HG03039 (cell line): ENCODE data around the gene MLXIPL.
"Not testable (repeated sequence)": the region's sequence is repeated elsewhere in the genome, so short reads cannot be mapped to it uniquely, and the experiment has no call there.

Source experiments
- ATAC-seq: cut with Tn5 transposase; IDR thresholded peaks from one replicate; pipeline ENCODE4 v1.9.1; 2021; ENCODE audit warnings: mild to moderate bottlenecking, moderate library complexity; ENCODE audit not compliant: unreplicated experiment

Gene MLXIPL

DNA sequence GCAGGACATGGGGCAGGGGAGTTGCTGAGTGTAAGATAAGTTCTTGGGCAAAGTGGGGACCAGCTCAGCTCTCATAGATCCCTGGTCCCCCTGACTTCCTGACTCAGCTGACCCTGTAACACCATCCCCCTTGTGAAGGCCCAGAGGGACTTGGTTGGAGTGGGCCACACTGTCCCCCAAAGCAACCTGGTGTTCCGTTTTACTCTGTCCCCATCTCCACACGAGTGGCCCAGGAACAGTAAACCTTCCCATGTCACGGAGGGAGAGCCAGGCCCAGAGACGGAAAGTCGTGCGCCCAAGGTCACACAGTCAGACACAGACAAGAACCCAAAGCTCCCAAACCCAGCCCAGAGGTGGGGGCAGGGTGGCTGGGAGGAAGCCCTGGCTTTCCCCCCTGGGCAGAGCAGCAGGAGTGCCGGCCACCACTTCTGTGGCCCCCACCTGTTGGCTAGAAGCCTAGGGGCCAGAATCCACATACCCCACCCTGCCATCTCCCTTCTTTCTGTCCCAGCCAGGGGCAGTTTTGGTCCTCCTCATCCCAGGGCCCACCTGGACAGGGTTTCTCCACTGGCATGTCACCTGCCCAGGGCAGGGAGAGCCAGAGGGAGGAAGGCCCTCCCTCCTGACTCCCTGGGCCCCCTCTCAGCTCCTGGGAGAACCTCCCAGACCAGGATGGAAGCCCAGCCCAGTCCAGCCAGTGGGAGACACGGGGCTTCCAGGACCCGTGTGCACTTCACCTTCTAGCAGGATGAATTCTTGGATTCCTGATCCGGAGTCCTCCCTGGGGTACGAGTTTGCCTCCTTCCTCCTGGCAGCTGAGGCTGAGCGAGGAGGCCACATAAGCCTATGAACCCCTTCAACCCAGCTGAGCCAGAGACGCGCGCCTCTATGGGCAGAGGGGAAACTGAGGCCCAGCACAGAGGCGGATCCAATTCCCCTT, 22.7 kb upstream of the MLXIPL start:
- no peak for ATAC-seq

DNA sequence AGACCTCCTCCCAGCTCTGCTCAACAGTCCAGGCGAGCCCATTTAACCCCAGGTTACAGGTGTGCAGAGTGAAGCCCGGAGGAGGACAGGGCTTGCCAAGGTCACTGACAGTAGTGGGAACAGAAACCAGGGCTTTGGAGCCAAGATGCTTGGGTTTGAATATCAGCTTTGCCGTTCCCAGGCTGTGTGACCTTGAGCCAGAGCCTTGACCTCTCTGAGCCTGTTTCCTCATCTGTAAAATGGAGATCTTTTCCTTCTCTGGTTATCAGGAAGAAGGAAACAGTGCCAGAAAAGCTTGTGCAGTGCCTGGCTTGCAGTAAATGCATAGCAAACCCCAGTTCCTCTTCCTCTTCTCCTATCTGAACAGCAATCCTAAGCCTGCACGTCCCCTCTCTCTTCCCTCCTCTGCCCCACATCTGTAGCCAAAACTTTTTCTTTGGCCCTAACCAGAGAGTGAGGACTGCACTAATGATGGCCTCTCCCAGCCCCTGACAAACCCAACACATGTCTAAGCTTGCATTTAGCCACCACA, 21.4 kb upstream of the MLXIPL start:
- ATAC-seq = no peak

DNA sequence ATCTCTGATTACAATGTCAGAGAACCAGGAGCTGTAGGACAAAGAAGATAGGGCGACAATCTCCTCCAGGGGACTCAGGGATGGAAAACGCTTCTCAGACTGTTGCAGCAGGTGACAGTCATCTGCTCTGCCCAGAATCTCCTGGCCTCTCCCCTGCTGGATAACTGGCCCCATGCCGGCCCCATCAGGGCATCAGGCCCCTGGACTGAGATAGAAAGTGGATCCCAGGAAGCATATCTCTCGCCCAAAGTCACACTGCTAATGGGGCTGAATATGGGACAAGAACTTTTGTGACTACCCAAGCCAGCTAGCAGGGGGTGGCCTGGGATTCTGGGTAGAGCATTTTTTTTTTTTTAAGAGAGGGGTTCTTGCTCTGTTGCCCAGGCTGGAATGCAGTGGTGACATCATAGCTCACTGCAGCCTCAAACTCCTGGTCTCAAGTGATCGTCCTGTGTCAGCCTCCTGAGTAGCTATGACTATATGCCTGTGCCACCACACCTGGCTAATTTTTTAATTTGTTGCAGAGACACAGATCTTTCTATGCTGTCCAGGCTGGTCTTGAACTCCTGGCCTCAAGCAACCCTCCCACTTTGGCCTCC, 20.5 kb upstream of the MLXIPL start:
- ATAC-seq = no peak

DNA sequence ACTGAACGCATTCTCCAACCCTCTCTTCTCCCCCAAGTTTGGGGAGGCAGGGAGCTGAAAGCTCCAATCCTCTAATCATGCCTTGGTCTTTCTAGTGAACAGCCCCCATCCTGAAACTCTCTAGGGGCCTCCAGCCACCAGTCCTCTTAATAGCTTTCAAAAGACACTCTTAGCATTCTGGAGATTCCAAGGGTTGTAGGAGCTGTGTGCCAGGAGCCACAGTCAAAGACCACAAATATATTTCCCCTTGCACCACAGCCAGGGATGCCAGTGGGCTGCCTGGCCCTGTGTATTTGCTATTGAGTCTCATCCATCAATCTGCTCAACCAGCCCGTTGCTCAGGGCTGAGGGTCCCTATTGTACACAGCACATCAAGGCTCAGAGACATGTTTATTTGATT, 18.5 kb upstream of the MLXIPL start:
- ATAC-seq = no peak

DNA sequence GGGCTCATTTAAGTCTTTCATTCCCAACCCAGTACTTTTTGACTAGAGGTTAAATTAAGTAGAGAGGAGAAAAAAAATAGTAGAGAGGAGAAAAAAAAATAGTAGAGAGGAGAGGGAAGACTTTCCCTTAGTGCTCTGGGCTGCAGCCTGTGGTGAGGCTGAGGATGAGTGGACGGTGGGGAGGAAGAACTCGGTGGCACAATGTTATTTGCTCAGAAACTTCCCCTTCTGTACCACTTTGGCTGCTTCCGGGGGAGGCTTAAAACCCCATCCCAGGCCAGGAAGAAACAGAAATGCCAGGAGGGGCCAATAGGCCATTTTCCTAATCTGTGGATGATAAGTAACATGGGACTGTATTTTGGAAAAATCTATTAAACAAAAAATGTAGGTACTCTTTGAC, 14.6 kb upstream of the MLXIPL start:
- ATAC-seq = no peak

DNA sequence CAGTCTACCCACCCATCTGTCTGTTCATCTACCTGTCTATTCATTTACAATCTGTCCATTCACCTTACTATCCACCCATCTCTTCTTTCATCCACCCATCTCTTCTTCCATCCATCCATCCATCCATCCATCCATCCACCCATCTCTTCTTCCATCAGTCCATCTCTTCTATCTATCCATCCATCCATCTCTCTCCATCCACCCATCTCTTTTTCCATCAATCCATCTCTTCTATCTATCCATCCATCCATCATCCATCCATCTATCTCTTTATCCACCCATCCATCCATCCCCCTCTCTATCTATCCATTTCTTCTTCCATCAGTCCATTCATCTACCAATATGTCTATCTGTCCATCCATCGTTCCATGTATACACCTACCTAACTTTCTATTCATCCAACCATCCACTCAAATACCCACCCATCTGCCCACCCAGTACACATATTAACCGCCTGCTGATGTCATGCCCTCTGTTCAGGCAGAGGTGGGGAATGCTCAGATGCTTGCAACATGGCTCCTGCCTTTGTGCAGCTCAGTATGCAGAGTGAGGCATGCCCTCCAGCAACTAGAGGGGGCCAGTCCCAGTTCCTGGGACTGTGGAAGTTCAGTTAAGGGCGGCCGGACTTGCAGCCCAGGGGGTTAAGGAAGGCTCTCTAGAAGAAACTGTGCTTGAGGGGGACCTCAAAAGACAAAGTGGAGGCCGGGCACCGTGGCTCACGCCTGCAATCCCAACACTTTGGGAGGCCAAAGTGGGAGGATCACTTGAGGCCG, 11.3 kb upstream of the MLXIPL start:
- no peak for ATAC-seq

DNA sequence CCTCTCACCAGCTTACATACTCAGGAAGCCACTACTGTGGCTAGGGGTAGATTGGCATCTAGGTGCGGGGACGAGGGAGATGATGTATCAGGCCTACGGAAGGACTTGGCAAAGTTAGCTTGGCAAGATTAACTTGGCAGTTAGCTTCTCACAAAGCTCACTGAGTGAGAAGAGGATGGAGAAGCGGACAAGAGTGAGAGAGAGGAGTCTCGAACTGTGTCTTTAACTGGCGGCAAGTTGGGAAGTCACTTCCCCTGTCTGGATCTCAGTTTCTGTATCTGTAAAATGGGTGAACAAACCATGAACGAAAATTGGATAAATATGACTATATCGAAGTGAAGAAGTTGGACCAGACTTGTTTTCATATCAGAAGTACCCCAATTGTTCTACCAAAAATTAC, 9.5 kb upstream of the MLXIPL start:
- ATAC-seq = no peak

DNA sequence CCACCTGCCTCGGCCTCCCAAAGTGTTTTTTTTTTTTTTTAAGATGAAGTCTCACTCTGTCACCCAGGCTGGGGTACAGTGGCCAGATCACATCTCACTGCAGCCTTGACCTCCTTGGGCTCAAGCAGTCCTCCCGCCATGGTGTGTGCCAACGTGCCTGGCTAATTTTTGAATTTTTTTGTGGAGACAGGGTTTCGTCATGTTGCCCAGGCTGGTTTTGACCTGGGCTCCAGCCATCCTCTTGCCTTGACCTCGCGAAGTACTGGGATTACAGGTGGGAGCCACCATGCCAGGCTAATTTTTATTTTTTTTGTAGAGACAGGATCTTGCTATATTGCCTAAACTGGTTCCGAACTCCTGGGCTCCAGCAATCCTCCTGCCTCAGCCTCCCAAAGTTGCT, 9.0 kb upstream of the MLXIPL start:
- ATAC-seq = no peak

DNA sequence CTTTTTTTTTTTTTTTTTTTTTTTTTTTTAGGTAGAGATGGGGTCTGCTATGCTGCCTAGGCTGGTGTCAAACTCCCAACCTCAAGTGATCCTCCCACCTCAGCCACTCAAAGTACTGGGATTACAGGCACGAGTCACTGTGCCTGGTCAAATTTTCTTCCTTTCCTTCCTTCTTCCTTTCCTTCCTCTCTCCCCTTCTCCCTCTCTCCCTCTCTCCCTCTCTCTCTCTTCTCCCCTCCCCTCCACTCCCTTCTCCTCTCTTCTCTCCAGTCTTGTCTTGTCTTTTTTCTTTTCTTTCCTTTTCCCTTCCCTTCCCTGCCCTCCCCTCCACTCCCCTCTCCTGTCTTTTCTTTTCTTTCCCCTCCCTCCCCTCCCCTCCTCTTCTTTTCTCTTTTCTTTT, 7.2 kb upstream of the MLXIPL start:
- ATAC-seq = no peak

DNA sequence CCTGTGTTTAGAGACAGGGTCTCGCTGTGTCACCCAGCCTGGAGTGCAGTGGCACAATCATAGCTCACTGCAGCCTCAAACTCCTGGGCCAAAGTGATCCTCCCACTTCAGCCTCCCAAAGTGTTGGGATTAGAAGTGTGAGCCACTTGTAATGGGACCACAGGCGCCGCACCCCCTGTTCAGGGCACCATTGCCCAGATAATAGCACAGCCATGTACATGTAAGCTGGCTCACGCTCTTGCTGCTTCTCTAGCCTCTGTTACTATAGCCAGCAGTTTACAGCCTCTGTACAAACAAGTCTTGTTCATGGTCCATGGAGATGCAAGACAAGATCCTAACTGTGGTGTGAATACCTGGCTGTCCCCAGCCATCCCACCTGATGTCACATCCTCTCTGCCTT, 4.2 kb upstream of the MLXIPL start:
- no peak for ATAC-seq

DNA sequence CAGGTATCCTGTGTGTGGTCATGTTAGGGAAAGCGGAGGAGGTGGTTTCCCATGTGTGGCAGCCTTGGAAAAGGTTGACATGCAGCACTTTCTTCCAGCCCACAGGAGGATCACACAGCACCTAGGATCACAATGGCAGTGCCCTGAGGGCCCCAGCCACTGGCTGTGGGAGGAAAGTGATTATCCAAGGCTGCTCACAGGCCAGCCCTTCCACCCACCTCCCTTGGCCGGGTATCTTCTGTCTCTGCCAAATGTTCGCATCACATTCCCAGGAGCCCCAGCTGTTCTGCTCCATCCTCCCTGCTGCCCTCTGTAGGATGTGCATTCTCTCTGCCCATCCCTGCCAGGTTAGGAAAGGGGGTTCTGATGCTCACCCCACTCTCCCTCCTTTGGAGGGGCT, 2.5 kb upstream of the MLXIPL start:
- no peak for ATAC-seq

DNA sequence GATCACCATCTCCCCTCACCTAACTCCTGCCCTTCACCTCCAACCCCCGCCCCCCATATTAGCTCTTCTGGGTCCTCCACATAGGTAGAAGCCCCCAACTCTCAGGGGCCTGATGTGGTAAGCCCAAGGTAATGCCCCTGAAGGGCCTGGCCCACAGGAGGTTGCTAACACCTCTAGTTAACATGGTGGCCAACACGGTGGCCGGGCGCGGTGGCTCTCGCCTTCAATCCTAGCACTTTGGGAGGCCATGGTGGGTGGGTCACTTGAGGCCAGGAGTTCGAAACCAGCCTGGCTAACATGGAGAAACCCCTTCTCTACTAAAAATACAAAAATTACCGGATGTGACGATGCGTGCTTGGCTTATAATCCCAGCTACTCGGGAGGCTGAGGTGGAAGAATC, 954 bp upstream of the MLXIPL start:
- no peak for ATAC-seq

DNA sequence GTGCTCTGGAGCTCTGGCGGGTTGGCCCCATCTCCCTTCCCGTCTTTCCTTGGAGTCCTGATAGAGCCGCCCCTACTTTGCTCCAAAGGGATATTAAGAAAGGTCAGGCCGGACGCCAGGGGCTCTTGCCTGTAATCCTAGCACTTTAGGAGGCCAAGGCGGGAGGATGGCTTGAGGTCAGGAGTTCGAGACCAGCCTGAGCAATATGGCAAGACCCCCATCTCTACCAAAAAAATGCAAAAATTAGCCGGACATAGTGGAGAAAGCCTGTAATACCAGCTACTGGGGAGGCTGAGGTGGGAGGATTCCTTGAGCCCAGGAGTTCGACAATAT, 313 bp upstream of the MLXIPL start:
- ATAC-seq = no peak

DNA sequence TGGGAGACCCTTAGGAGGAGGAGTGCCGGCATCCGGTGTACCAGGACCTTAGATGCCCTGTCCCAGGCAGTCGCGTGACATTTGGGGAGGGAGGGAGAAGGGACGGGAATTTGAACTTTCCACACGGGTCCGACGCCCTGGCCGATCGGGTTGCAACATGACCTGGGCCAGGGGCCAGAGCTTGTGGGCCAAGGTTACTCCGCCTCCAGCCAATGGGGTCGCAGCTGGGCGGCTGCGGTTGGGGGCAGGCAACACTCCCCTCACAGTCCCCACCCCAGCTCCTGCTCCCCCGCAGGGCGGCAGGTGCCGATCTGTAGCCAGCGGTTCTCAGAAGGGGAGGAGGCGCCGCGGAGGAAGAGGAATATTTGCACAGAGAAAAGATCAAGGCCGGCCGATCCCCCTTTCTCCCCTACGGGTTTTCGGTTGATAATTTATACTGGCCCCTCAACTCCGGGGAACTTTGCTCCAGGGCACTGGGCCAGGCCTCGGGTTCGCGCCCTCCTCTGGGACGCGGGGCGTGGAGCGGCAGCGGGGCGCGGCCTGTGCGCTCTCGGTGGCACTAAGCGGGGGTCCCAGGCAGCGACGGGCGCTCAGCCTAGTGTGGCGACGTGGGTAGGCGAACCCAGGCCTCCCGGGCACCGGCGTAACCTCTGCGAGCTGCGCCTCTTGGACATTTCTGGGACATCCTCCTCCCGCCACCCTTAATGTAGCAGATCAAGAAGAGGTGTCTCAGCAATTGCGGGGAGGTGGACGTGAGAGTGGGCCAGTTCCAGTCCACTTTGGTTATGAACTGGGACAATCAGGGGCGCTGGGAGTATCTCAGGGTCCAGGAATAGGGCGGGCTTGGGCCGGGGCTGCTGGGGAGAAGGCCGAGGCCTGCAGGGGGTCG, 1.2 kb downstream of the MLXIPL start:
- no peak for ATAC-seq

DNA sequence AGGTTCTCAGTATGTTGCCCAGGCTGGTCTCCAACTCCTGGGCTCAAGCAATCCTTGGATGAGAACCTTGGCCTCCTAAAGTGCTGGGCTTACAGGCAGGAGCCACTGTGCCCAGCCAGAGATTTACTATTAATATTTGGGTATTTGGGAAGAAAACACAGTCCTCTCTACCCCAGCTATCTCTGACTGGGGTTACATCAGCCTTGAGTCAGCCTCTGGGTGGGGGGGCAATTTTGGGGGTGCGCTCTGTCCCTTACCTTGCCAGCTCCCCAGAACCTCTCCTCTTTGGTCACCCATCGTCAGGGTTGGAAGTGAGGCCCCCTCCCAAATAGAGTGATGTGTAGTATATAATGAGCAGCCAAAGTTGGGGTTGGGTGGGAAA, 1.8 kb downstream of the MLXIPL start:
- ATAC-seq = no peak

DNA sequence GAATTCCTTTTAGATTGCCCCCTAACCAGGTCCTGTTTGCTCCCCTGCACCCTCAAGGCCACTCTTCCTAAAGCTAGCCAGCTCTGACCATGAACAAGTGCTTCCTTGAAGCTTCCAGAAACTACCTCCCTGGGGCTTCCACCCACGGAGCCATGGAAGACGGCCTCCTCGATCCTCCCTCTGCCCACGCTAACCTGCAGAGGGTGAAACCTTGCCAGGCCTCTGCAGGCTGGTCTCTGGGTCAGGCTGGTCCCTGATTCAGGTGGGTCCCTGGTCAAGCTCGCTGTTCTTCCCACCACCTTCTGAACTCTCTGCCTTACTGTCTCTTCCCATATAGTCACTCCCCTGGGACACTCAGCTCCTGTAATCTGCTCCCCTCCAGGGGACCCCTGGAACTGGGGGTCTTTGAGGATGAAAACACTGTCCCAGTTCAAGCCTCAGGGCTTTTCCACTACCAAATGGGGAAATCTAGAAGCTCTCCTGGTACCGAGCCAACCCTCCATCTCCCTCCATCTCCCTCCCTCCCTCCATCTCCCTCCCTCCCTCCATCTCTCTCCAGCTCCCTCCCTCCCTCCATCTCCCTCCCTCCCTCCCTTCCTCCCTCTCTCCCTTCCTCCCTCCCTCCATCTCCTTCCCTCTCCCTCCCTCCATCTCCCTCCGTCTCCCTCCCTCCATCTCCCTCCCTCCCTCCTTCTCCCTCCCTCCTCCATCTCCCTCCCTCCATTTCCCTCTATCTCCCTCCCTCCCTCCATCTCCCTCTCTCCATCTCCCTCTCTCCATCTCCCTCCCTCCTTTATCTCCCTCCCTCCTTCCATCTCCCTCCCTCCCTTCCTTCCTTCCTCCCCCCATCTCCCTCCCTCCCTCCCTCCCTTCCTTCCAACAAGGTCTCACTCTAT, 2.9 kb downstream of the MLXIPL start:
- no peak for ATAC-seq

DNA sequence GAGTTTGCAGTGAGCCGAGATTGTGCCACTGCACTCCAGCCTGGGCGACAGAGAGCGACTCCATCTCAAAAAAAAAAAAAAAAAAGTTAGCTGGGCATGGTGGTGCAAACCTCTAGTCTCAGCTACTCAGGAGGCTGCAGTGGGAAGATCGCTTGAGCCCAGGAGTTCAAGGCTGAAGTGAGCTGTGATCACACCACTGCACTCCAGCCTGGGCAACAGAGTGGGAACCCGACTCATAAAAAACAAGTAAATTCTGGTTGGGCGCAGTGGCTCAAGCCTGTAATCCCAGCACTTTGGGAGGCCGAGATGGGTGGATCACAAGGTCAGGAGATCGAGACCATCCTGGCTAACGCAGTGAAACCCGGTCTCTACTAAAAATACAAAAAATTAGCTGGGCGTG, 4.9 kb downstream of the MLXIPL start:
- ATAC-seq = not testable (repeated sequence)

DNA sequence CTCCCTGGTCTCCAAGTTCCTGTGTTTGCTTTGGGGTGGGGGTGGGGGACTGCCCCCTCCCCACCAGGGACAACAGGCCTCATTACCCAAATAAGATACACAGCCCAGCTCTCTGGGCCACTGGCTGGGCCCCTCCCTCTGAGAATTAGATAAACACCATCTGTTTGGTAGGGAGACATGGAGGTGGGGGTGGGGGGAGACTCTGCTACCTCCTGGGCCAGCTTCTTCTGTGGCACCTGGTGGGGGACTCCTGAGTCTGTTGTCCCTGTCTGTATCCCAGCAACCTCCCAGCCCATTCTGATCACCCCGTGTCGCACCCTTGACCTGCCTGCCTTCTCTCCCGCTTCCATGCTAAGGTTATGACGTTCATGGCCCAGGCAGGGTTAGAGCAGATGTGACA, 5.8 kb downstream of the MLXIPL start:
- ATAC-seq = no peak

DNA sequence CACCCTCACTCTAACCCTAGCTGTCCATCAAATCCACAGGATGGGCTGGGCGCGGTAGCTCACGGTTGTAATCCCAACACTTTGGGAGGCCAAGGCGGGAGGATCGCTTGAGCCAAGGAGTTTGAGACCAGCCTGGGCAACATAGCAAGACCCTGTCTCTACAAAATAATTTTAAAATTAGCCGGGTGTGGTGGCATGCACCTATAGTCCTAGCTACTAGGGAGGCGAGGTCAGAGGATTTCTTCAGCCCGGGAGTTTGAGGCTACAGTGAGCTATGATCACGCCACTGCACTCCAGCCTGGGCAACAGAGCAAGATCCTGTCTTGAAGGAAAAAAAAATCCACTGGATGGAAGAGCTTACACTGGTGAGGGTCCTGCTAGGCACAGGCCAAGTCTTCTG, 6.8 kb downstream of the MLXIPL start:
- ATAC-seq = not testable (repeated sequence)

DNA sequence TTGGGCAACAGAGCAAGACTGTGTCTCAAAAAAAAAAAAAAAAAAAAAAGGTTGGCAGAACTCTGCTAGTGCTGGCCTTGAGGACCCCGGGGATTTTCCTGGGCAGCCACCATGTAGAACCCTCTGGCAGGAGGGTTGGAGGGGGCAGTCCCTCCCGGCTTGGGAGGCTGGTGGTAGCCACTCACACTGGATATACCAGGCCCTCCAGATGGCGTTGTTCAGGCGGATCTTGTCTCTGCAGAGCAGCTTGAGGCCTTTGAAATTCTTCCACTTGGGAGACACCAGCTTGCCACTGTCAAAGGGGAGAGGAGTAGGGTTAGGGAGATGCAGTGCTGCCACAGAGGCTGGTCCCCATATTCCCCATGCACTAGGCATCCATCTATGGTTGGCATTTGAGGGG, 8.4 kb downstream of the MLXIPL start:
- no peak for ATAC-seq
